Keratinocyte (primary cell): ENCODE results near the gene CSH2. TPM values are rescaled to one million over a fixed set of nuclear protein-coding genes. Genes with fewer than 3 reads are reported as not detected.

Experiments used
- DNase-seq: peaks from one replicate; pipeline ENCODE4 v3.0.0-alpha.2; 2011; ENCODE audit warnings: low read depth, missing footprints, low spot score
- FAIRE-seq: peaks from 2 replicates; lab custom pipeline; 2011; peaks lifted over from hg19 to GRCh38; lab: Jason Lieb, UNC
- H2AFZ ChIP-seq: 2 replicates; pipeline ENCODE4 v1.6.0; 2012; ENCODE audit warnings: low read length, control low read depth, inconsistent platforms; ENCODE audit not compliant: control insufficient read depth
- H3K27ac ChIP-seq: 2 replicates; pipeline ENCODE4 v1.5.1; 2011; ENCODE audit warnings: low read length; ENCODE audit not compliant: control insufficient read depth, insufficient read depth
- H3K27me3 ChIP-seq: 3 replicates; pipeline ENCODE4 v1.6.0; 2011; ENCODE audit warnings: low read length; ENCODE audit not compliant: control insufficient read depth, insufficient read depth; ENCODE audit errors: extremely low read depth
- H3K36me3 ChIP-seq, 2 experiments: 2 replicates in 1 of 2; 3 replicates in 1 of 2; pipeline ENCODE4 v1.5.1; 2011; ENCODE audit warnings: low read length in 2 of 2, mild to moderate bottlenecking in 1 of 2; ENCODE audit not compliant: control insufficient read depth in 2 of 2, insufficient read depth in 2 of 2; ENCODE audit errors: extremely low read depth in 1 of 2
- H3K4me1 ChIP-seq: 3 replicates; pipeline ENCODE4 v1.5.1; 2011; ENCODE audit warnings: low read length; ENCODE audit not compliant: control insufficient read depth, insufficient read depth; ENCODE audit errors: extremely low read depth
- H3K4me2 ChIP-seq: 3 replicates; pipeline ENCODE4 v1.6.0; 2011; ENCODE audit warnings: low read depth, low read length; ENCODE audit not compliant: control insufficient read depth, insufficient read depth; ENCODE audit errors: extremely low read depth
- H3K4me3 ChIP-seq, 3 experiments: fragments of 200-600 bp in 1 of 3; sonication (generic) in 1 of 3; 2 replicates in 2 of 3; 3 replicates in 1 of 3; pipeline ENCODE4 v1.5.1; 2011 to 2016; ENCODE audit warnings: low read length in 3 of 3, mild to moderate bottlenecking in 3 of 3, control low read depth in 2 of 3, inconsistent platforms in 1 of 3, low read depth in 1 of 3, mixed read lengths in 1 of 3, mixed run types in 1 of 3, moderate library complexity in 1 of 3; ENCODE audit not compliant: control insufficient read depth in 2 of 3, insufficient read depth in 2 of 3; ENCODE audit errors: extremely low read depth in 1 of 3
- H3K79me2 ChIP-seq: 2 replicates; pipeline ENCODE4 v1.6.0; 2012; ENCODE audit warnings: low read length; ENCODE audit not compliant: control insufficient read depth, insufficient read depth
- H3K9ac ChIP-seq: 3 replicates; pipeline ENCODE4 v1.6.0; 2011; ENCODE audit warnings: low read length; ENCODE audit not compliant: control insufficient read depth, insufficient read depth; ENCODE audit errors: extremely low read depth
- H3K9me1 ChIP-seq: 3 replicates; pipeline ENCODE4 v1.6.0; 2011; ENCODE audit warnings: low read length; ENCODE audit not compliant: control insufficient read depth, insufficient read depth; ENCODE audit errors: extremely low read depth
- H3K9me3 ChIP-seq: 2 replicates; pipeline ENCODE4 v1.5.1; 2012; ENCODE audit warnings: low read depth, low read length; ENCODE audit not compliant: control insufficient read depth
- H4K20me1 ChIP-seq: 3 replicates; pipeline ENCODE4 v1.6.0; 2011; ENCODE audit warnings: low read length; ENCODE audit not compliant: control insufficient read depth, insufficient read depth; ENCODE audit errors: extremely low read depth
- CTCF ChIP-seq, 3 experiments: IDR thresholded peaks in 1 of 3; conservative IDR thresholded peaks in 1 of 3; optimal IDR thresholded peaks in 1 of 3; 2 replicates in 2 of 3; 3 replicates in 1 of 3; pipeline versions ENCODE3 to v1.5.1; 2011; ENCODE audit warnings: low read length in 3 of 3, mild to moderate bottlenecking in 3 of 3, moderate library complexity in 2 of 3, control low read depth in 1 of 3, inconsistent platforms in 1 of 3; ENCODE audit not compliant: insufficient read depth in 2 of 3; ENCODE audit errors: extremely low read depth in 1 of 3
- EZH2 ChIP-seq: IDR thresholded peaks from one replicate; pipeline ENCODE4 v1.6.1; 2012; ENCODE audit warnings: inconsistent platforms, mild to moderate bottlenecking, low read length, moderate library complexity
- dilution Hi-C: fragments of 300-500 bp; cut with MboI; formaldehyde crosslinking; loops from one replicate; pipeline ENCODE4 v1.7.0; 2020; ENCODE audit warnings: low sequenced_read_pairs; ENCODE audit not compliant: extremely low pct_ligation_motif_present
- polyA plus RNA-seq, 5 experiments: library from polyadenylated mRNA; depleted of rRNA in 3 of 5; stranded (reverse) in 3 of 5; stranded (forward) in 1 of 5; unstranded in 1 of 5; fragments of >200 nt; gene quantifications; 1 replicate in 1 of 5; 2 replicates in 3 of 5; 3 replicates in 1 of 5; pipeline versions ENCODE4 v1.2.1 to v1.2.3, GENCODE V29; 2011 to 2012; ENCODE audit warnings: missing spikeins in 2 of 5, low read depth in 1 of 5, low replicate concordance in 1 of 5

Gene CSH2
- polyA plus RNA-seq, 1 donor (not counting 4 experiments of a cell fraction or from before 2014, with no cell fraction given), result not detected

GRCh38 chr17:63827801-63828221, 45.7 kb downstream of the CSH2 start:
- Histone ChIP-seq H3K79me2 (peaks cover 57% of the 10 kb centered on the region), H3K4me2 (peak overlapping the region; percentile 97), H3K4me1 (peaks cover 19% of the 10 kb centered on the region), H3K9me1 (no peaks in the 10 kb centered on the region), H3K9ac (peak overlapping the region; percentile 96), H2AFZ (peak overlapping the region; percentile 95), H3K27me3 (no peaks in the 10 kb centered on the region), H3K36me3 (peaks cover 51 to 57% of the 10 kb centered on the region in 2 experiments), H4K20me1 (no peaks in the 10 kb centered on the region), H3K4me3 (peak overlapping the region; percentile 77 to 92 (median 78)), H3K9me3 (no peaks in the 10 kb centered on the region), H3K27ac (peak overlapping the region; percentile 98)
- DNase-seq, result no peak
- TF ChIP-seq CTCF (optimal IDR thresholded peaks at IDR 0.05 in 1 of 3, IDR thresholded peaks at IDR 0.05 in 1 of 3, conservative IDR thresholded peaks at IDR 0.05 in 1 of 3; ENCODE audit: extremely low read depth in 1 of 3, insufficient read depth in 2 of 3, low read length in 3 of 3) (no peak), EZH2 (no peak)
- FAIRE-seq, result no peak
- dilution Hi-C loops, result no loop called here

DNA sequence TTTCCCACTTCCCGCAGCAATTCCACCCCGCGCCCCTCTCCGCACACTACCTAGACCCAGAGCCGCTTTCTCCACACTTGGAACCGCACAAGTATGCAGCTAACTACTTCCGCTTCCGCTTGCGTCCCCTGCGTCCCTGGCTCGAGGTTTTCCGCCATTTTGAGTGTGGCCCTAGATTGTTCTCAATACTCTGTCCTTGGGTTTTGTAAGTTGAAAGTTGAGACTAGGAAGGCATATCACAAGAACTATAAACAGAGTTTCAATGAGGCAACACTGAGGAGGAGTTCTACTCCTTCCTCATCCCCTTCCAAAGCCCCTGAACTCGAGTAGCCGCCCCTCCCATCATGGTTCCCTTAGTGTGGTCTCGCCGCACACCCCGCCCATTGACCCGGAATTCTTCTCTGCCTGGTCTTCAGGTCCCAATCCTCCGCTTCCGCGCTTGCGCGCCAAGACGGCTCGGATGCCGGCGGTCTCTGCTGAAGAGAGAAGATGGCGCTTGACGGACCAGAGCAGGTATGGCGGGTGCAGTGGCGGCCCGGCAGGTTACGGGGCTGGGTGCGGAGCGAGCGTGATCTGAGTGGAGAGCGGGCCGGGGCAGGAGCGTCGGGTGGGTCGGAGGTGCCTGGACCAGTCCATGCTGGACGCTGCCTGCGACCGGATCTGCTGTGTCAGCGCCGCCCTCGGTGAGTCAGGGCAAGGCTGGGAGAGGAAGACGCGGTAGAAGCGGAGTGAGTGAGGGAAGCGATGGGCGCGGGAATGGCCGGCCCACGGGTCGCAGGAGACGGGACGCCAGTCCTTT, 46.3 kb downstream of the CSH2 start, which contains the start of the genes FTSJ3 and PSMC5:
FTSJ3 (minus strand) TSS at position 662 of the 799 bp plus-strand sequence. CDS start 761 bp downstream, outside the sequence.
PSMC5 (plus strand) TSS at position 430 of the 799 bp plus-strand sequence; CDS start at position 490, 60 bp downstream.
- H3K36me3 ChIP-seq, result peaks cover 49 to 53% of the 10 kb centered on the region in 2 experiments

More for the DNA sequence above, 46.3 kb downstream of the CSH2 start, which contains the start of the genes FTSJ3 and PSMC5:
- dilution Hi-C loops, result no loop called here
- no peaks in the 10 kb centered on the region for H4K20me1 ChIP-seq
- H2AFZ ChIP-seq, result peak within 1 kb of the TSS; percentile 95
- DNase-seq (peak; percentile 38), FAIRE-seq (peak; percentile 78)
- H3K4me1 ChIP-seq, result peaks cover 19% of the 10 kb centered on the region
- H3K27me3 ChIP-seq, result no peaks in the 10 kb centered on the region
- H3K27ac ChIP-seq, result peak within 1 kb of the TSS; percentile 98
- H3K9me3 ChIP-seq, result no peaks in the 10 kb centered on the region
- peak within 1 kb of the TSS; percentile 77 to 92 (median 78) for H3K4me3 ChIP-seq
- no peaks in the 10 kb centered on the region for H3K9me1 ChIP-seq
- TF ChIP-seq EZH2 (no peak), CTCF (optimal IDR thresholded peaks at IDR 0.05 in 1 of 3, IDR thresholded peaks at IDR 0.05 in 1 of 3, conservative IDR thresholded peaks at IDR 0.05 in 1 of 3; ENCODE audit: extremely low read depth in 1 of 3, insufficient read depth in 2 of 3, low read length in 3 of 3) (peak; percentile 26 to 69 (median 39))
- H3K9ac ChIP-seq, result peak within 1 kb of the TSS; percentile 96
- H3K4me2 ChIP-seq, result peak within 1 kb of the TSS; percentile 97
- H3K79me2 ChIP-seq, result peaks cover 57% of the 10 kb centered on the region
